LNCaP clone FGC (cell line): ENCODE data around the gene NADSYN1.

ENCODE experiments used
- DNase-seq: peaks from one replicate; pipeline ENCODE4 v3.0.0-alpha.2; 2011; ENCODE audit warnings: low read depth
- H3K4me3 ChIP-seq: 2 replicates; pipeline ENCODE4 v1.5.1; 2011; ENCODE audit warnings: mild to moderate bottlenecking, low read depth, low read length, control low read depth
- TF ChIP-seq, protein P1 (sequence below): IDR thresholded peaks from 2 replicates; pipeline ENCODE4 v1.5.1; 2012; ENCODE audit warnings: mild to moderate bottlenecking; ENCODE audit not compliant: control insufficient read depth, insufficient read depth; ENCODE audit errors: extremely low read depth

NADSYN1 gene

GRCh38 chr11:71437879-71438278 lies 15.1 kb upstream of the NADSYN1 start:
- no peak for DNase-seq
- H3K4me3 ChIP-seq = no peak overlapping the region
- TF ChIP-seq, protein P1, sequence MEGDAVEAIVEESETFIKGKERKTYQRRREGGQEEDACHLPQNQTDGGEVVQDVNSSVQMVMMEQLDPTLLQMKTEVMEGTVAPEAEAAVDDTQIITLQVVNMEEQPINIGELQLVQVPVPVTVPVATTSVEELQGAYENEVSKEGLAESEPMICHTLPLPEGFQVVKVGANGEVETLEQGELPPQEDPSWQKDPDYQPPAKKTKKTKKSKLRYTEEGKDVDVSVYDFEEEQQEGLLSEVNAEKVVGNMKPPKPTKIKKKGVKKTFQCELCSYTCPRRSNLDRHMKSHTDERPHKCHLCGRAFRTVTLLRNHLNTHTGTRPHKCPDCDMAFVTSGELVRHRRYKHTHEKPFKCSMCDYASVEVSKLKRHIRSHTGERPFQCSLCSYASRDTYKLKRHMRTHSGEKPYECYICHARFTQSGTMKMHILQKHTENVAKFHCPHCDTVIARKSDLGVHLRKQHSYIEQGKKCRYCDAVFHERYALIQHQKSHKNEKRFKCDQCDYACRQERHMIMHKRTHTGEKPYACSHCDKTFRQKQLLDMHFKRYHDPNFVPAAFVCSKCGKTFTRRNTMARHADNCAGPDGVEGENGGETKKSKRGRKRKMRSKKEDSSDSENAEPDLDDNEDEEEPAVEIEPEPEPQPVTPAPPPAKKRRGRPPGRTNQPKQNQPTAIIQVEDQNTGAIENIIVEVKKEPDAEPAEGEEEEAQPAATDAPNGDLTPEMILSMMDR = no peak

DNA sequence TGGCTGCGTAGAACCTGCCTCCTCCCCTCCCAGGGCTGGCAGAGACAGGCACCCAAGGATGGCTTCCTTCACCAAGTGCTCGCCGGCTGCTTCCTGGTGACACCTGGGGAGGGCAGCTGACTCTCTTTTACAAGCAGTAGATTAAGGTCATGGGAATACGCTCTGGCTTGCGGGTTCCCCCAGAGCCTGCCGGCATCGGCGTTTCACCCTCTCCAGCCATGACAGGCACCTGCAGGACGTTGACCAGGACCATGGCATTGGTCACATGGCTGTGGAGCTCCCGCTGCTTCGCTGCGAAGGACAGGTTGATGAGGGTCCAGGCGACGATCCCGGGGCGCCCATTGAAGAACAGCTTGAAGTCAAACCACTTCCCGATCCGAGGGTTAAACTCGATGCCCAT lies 14.4 kb upstream of the NADSYN1 start:
- DNase-seq = no peak
- TF ChIP-seq, protein P1 = no peak

DNA sequence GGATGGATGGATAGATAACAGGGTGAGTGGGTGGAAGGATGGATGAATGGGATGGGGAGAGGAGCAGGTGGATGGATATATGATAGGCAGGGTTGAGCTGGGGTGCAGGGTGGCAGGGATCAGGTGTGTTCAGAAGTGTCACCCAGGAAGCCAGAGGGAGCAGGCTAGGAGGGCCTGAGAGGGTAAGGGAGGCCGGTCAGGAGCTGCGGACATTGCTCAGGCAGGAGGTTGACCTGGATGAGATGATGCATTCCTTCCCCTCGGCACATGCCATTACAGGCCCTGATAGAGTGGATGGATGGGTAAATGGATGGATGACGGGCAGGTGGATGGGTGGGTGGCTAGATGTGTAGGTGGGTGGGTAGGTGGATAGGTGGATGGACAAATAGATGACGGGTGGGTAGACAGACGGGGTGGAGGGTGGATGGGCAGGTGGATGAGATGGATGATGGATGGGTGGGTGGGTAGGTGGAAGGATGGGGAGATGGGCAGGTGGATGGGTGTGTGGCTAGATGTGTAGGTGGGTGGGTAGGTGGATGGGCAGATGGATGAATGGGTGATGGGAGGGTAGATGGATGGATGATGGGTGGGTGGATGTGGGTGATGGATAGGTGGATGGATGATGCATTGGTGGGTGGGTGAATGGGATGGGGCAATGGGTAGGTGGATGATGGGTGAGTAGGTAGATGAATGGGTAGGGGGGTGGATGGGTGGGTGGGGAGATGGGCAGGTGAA lies 12.8 kb upstream of the NADSYN1 start:
- DNase-seq = no peak
- TF ChIP-seq, protein P1 = no peak
- H3K4me3 ChIP-seq = no peak overlapping the region

More for the DNA sequence above, 14.4 kb upstream of the NADSYN1 start:
- H3K4me3 ChIP-seq = no peak overlapping the region

GRCh38 chr11:71441251-71441650 lies 11.8 kb upstream of the NADSYN1 start:
- TF ChIP-seq, protein P1 = no peak
- DNase-seq = no peak
- no peak overlapping the region for H3K4me3 ChIP-seq

DNA sequence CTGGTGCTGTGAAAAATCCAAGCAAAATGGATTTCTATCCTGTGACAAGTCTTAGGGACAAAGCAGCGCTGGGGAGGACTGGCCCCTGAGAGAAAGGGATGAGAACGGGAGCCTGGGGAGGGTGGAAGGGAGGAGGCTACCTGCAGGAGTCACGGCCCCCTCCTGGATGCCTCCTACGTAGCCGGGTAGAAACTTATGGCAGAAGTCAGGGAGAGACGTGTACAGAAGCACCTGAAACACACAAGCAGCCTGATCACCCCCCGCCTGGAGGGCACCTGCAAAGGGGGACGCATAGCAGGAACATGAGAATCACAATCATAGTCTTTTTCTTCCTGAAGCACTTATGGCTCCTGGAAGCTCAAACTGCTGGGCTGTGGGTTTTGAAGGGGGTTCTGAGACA lies 10.9 kb upstream of the NADSYN1 start:
- no peak overlapping the region for H3K4me3 ChIP-seq
- DNase-seq = no peak
- TF ChIP-seq, protein P1 = no peak

GRCh38 chr11:71442880-71443279 lies 10.1 kb upstream of the NADSYN1 start:
- DNase-seq = no peak
- TF ChIP-seq, protein P1 = no peak
- H3K4me3 ChIP-seq = no peak overlapping the region
